ENCODE measurements around the gene SMIM35. TPM values are rescaled to one million over a fixed set of nuclear protein-coding genes. Genes with fewer than 3 reads are reported as not detected.
"Not testable (repeated sequence)": the region's sequence is repeated elsewhere in the genome, so short reads cannot be mapped to it uniquely, and the experiment has no call there.

Gene SMIM35
- total RNA-seq, 4 donors from 2014 or later: not detected

- Histone ChIP-seq H3K36me3 (no peaks in the 10 kb centered on the region), H3K27me3 (no peaks in the 10 kb centered on the region), H3K9me3 (no peaks in the 10 kb centered on the region), H3K27ac (no peak overlapping the region), H3K4me3 (no peak overlapping the region), H3K4me1 (no peaks in the 10 kb centered on the region)
- in situ Hi-C loops (cut with MboI; ENCODE audit: low pct_ligation_motif_present in 1 of 4, low pct_unique_long_range_greater_than_20kb in 1 of 4, low sequenced_read_pairs in 3 of 4) (loop anchor here in 2 of 4 donors (25.0 kb wide), 2 partner anchors 253 to 628 kb away; partner anchors contain the start of gene FXYD2 (in 1 of the 2)), intact Hi-C loops (cut with DNase I; ENCODE audit: low total_unique reads) (no loop called here)
- 73 to 81% methylated on average over 3 of the region's 3 CpGs for WGBS, 2 donors (ENCODE audit: low coverage in 1 of 2)
- no peak for DNase-seq
- TF ChIP-seq CTCF (IDR thresholded peaks at IDR 0.05) (no peak), EP300 (IDR thresholded peaks at IDR 0.05; ENCODE audit: low read depth) (no peak), POLR2A (IDR thresholded peaks at IDR 0.05) (no peak)
These were observed 21.4 kb downstream of the SMIM35 start for GRCh38 chr11:118065384-118065783.

- Histone ChIP-seq H3K9me3 (no peaks in the 10 kb centered on the region), H3K27ac (no peak overlapping the region), H3K36me3 (no peaks in the 10 kb centered on the region), H3K27me3 (no peaks in the 10 kb centered on the region), H3K4me1 (no peaks in the 10 kb centered on the region), H3K4me3 (no peak overlapping the region)
- 74 to 75% methylated on average over 5 to 9 of the region's 9 CpGs for WGBS, 2 donors (ENCODE audit: low coverage in 1 of 2)
- DNase-seq: no peak
- in situ Hi-C loops (cut with MboI; ENCODE audit: low pct_ligation_motif_present in 1 of 4, low pct_unique_long_range_greater_than_20kb in 1 of 4, low sequenced_read_pairs in 3 of 4) (loop anchor here in 2 of 4 donors (25.0 kb wide), 2 partner anchors 253 to 628 kb away; partner anchors contain the start of gene FXYD2 (in 1 of the 2)), intact Hi-C loops (cut with DNase I; ENCODE audit: low total_unique reads) (no loop called here)
- TF ChIP-seq POLR2AphosphoS5 (IDR thresholded peaks at IDR 0.05) (no peak), POLR2A (IDR thresholded peaks at IDR 0.05) (no peak), CTCF (IDR thresholded peaks at IDR 0.05) (no peak), EP300 (IDR thresholded peaks at IDR 0.05; ENCODE audit: low read depth) (no peak)
These were observed 21.8 kb downstream of the SMIM35 start for GRCh38 chr11:118064956-118065355.

- intact Hi-C loops (cut with DNase I; ENCODE audit: low total_unique reads); H3K36me3 ChIP-seq; DNase-seq; H3K9me3 ChIP-seq; H3K27me3 ChIP-seq; H3K27ac ChIP-seq; H3K4me3 ChIP-seq; H3K4me1 ChIP-seq: not testable (repeated sequence)
- in situ Hi-C loops (cut with MboI; ENCODE audit: low pct_ligation_motif_present in 1 of 4, low pct_unique_long_range_greater_than_20kb in 1 of 4, low sequenced_read_pairs in 3 of 4): loop anchor here in 2 of 4 donors (25.0 kb wide), 2 partner anchors 250 to 625 kb away; partner anchors contain the start of gene FXYD2 (in 1 of the 2)
- 94 to 100% methylated on average over 5 of the region's 5 CpGs for WGBS, 2 donors (ENCODE audit: low coverage in 1 of 2)
These were observed 24.1 kb downstream of the SMIM35 start for GRCh38 chr11:118062631-118063030.

- WGBS, 2 donors (ENCODE audit: low coverage in 1 of 2): 85% methylated on average over 5 of the region's 5 CpGs; no CpG with 5 or more reads in 1 of the 2 donors
- intact Hi-C loops (cut with DNase I; ENCODE audit: low total_unique reads); H3K9me3 ChIP-seq; H3K27ac ChIP-seq; H3K4me3 ChIP-seq; H3K36me3 ChIP-seq; H3K4me1 ChIP-seq; H3K27me3 ChIP-seq: not testable (repeated sequence)
- peak; percentile 0 for DNase-seq
- in situ Hi-C loops (cut with MboI; ENCODE audit: low pct_ligation_motif_present in 1 of 4, low pct_unique_long_range_greater_than_20kb in 1 of 4, low sequenced_read_pairs in 3 of 4): loop anchor here in 2 of 4 donors (25.0 kb wide), 2 partner anchors 250 to 625 kb away; partner anchors contain the start of gene FXYD2 (in 1 of the 2)
These were observed 24.6 kb downstream of the SMIM35 start for GRCh38 chr11:118062181-118062580.

- WGBS, 2 donors (ENCODE audit: low coverage in 1 of 2): 88% methylated on average over 6 of the region's 6 CpGs; no CpG with 5 or more reads in 1 of the 2 donors
- no peak overlapping the region for H3K27ac ChIP-seq
- no peaks in the 10 kb centered on the region for H3K36me3 ChIP-seq
- in situ Hi-C loops (cut with MboI; ENCODE audit: low pct_ligation_motif_present in 1 of 4, low pct_unique_long_range_greater_than_20kb in 1 of 4, low sequenced_read_pairs in 3 of 4): loop anchor here in 2 of 4 donors (25.0 kb wide), 2 partner anchors 249 to 624 kb away; partner anchors contain the start of gene FXYD2 (in 1 of the 2)
- intact Hi-C loops (cut with DNase I; ENCODE audit: low total_unique reads): no loop called here
- no peaks in the 10 kb centered on the region for H3K27me3 ChIP-seq
- DNase-seq: peak; percentile 3
- no peaks in the 10 kb centered on the region for H3K4me1 ChIP-seq
- no peak overlapping the region for H3K4me3 ChIP-seq
- no peak for TF ChIP-seq CTCF (IDR thresholded peaks at IDR 0.05)
- no peak for TF ChIP-seq EP300 (IDR thresholded peaks at IDR 0.05; ENCODE audit: low read depth)
- no peak for TF ChIP-seq POLR2A (IDR thresholded peaks at IDR 0.05)
- TF ChIP-seq POLR2AphosphoS5 (IDR thresholded peaks at IDR 0.05): no peak
- no peaks in the 10 kb centered on the region for H3K9me3 ChIP-seq
These were observed 25.1 kb downstream of the SMIM35 start for GRCh38 chr11:118061586-118062125.

All from transverse colon (tissue), 4 donors.